KMS-11 (cell line): ENCODE data around the gene CAMTA1.

Experiments used
- H2AFZ ChIP-seq: fragments of 200-600 bp; sonication (generic); 2 replicates; pipeline ENCODE4 v1.6.1; 2016; ENCODE audit warnings: antibody characterized with exemption, mixed run types, low read depth
- H3K27ac ChIP-seq: fragments of 200-600 bp; sonication (generic); 2 replicates; pipeline ENCODE4 v1.6.1; 2016; ENCODE audit warnings: mild to moderate bottlenecking, mixed run types
- H3K27me3 ChIP-seq: fragments of 200-600 bp; sonication (generic); 2 replicates; pipeline ENCODE4 v1.6.1; 2017; ENCODE audit warnings: mild to moderate bottlenecking, low read depth, mixed run types, moderate library complexity; ENCODE audit not compliant: insufficient read depth
- H3K36me3 ChIP-seq: fragments of 200-600 bp; sonication (generic); 2 replicates; pipeline ENCODE4 v1.6.1; 2017; ENCODE audit warnings: mild to moderate bottlenecking, mixed run types; ENCODE audit not compliant: insufficient read depth
- H3K4me1 ChIP-seq: fragments of 200-600 bp; sonication (generic); 2 replicates; pipeline ENCODE4 v1.6.1; 2016; ENCODE audit warnings: mild to moderate bottlenecking, low read depth, mixed run types; ENCODE audit not compliant: poor library complexity, severe bottlenecking
- H3K4me2 ChIP-seq: fragments of 200-600 bp; sonication (generic); 2 replicates; pipeline ENCODE4 v1.7.0; 2016; ENCODE audit warnings: mild to moderate bottlenecking, mixed run types
- H3K4me3 ChIP-seq: fragments of 200-600 bp; sonication (generic); IDR thresholded peaks from 2 replicates; pipeline ENCODE4 v1.6.1; 2017; ENCODE audit warnings: low read depth, low read length, mixed read lengths; ENCODE audit not compliant: insufficient read depth
- H3K79me2 ChIP-seq: fragments of 200-600 bp; sonication (generic); 2 replicates; pipeline ENCODE4 v1.6.1; 2016; ENCODE audit warnings: low read depth, mixed run types; ENCODE audit not compliant: insufficient read depth
- H3K9ac ChIP-seq: fragments of 200-600 bp; sonication (generic); 2 replicates; pipeline ENCODE4 v1.6.1; 2016; ENCODE audit warnings: mild to moderate bottlenecking, mixed run types
- H4K20me1 ChIP-seq: fragments of 200-600 bp; sonication (generic); 2 replicates; pipeline ENCODE4 v1.6.1; 2016; ENCODE audit warnings: mild to moderate bottlenecking, mixed run types; ENCODE audit not compliant: insufficient read depth
- TF ChIP-seq, protein P1 (sequence below): fragments of 200-600 bp; sonication (generic); conservative IDR thresholded peaks from 2 replicates; pipeline ENCODE4 v1.6.1; 2017; ENCODE audit warnings: low read depth, mild to moderate bottlenecking, antibody characterized with exemption, low read length, moderate library complexity, mixed read lengths

The CAMTA1 gene

DNA sequence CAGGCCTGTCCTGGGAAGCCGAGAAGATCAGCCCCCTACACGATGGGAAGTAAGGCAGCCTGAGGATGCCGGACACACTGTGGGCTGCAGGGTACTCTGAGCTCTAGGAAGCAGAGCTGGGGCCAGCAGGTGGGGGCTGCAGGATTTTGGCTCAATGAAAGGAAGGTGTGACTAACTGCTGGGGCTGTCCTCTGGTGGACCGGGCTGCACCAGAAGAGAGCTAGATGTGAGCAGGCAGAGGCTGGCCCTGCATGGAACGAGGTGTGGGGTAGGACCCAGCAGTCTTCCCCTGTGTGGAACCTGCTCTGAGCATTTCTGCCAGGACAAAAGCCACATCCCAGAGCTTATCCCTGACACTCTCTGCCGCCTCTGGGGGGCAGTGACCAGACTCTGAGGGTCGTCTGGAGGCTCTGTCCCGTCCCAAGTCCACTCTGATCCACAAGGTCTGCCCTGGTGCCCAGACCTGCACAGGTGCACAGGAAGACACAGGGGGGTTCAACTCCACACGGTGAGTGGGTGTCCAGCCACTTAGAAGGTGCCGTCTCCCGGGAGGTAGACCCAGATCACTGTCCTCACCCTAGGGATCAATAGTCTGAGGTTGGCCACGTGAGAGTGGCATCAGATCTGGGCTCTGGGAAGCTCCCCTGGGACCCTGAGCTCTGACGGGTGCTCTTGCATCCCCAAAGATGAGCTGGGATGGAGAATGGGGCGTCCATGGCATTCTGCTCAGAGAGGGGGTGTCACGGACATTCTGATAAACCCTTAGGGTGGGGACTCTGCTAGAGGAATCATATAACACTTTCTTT, 798.2 kb downstream of the CAMTA1 start:
- H3K27me3 ChIP-seq: peaks cover 25% of the 10 kb centered on the region
- no peak overlapping the region for H2AFZ ChIP-seq

DNA sequence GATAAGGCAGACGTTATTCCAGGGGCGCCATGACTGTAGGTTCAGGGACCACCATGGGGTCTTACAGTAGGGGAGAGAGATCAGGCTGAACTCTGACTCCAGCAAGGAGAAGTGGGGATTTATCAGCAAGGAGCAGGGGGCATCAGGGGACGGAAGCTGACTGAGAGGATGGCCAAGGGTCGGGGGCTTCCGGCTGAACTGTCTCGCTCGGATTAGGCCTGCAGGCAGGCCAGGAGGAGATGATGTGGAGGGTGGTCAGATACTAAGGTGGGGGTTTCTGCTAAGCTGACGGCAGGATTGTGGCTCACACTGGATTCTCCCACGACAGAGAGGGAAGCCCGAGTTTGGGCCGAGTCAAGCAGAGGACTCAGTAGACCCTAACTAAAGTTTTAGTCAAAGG, 798.9 kb downstream of the CAMTA1 start:
- Histone ChIP-seq H2AFZ (no peak overlapping the region), H3K4me2 (no peak overlapping the region), H3K4me1 (no peaks in the 10 kb centered on the region), H4K20me1 (no peaks in the 10 kb centered on the region), H3K27ac (no peak overlapping the region), H3K4me3 (no peak overlapping the region), H3K36me3 (no peaks in the 10 kb centered on the region), H3K79me2 (no peaks in the 10 kb centered on the region), H3K27me3 (peaks cover 29% of the 10 kb centered on the region; the same call in 1 of the 2 replicates), H3K9ac (no peak overlapping the region)
- TF ChIP-seq, protein P1, sequence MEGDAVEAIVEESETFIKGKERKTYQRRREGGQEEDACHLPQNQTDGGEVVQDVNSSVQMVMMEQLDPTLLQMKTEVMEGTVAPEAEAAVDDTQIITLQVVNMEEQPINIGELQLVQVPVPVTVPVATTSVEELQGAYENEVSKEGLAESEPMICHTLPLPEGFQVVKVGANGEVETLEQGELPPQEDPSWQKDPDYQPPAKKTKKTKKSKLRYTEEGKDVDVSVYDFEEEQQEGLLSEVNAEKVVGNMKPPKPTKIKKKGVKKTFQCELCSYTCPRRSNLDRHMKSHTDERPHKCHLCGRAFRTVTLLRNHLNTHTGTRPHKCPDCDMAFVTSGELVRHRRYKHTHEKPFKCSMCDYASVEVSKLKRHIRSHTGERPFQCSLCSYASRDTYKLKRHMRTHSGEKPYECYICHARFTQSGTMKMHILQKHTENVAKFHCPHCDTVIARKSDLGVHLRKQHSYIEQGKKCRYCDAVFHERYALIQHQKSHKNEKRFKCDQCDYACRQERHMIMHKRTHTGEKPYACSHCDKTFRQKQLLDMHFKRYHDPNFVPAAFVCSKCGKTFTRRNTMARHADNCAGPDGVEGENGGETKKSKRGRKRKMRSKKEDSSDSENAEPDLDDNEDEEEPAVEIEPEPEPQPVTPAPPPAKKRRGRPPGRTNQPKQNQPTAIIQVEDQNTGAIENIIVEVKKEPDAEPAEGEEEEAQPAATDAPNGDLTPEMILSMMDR: no peak

More for the DNA sequence above, 798.2 kb downstream of the CAMTA1 start:
- H4K20me1 ChIP-seq: no peaks in the 10 kb centered on the region
- no peak overlapping the region for H3K4me3 ChIP-seq
- H3K27ac ChIP-seq: no peak overlapping the region
- TF ChIP-seq, protein P1: no peak
- no peaks in the 10 kb centered on the region for H3K4me1 ChIP-seq
- no peak overlapping the region for H3K9ac ChIP-seq
- H3K79me2 ChIP-seq: no peaks in the 10 kb centered on the region
- H3K36me3 ChIP-seq: no peaks in the 10 kb centered on the region
- no peak overlapping the region for H3K4me2 ChIP-seq

DNA sequence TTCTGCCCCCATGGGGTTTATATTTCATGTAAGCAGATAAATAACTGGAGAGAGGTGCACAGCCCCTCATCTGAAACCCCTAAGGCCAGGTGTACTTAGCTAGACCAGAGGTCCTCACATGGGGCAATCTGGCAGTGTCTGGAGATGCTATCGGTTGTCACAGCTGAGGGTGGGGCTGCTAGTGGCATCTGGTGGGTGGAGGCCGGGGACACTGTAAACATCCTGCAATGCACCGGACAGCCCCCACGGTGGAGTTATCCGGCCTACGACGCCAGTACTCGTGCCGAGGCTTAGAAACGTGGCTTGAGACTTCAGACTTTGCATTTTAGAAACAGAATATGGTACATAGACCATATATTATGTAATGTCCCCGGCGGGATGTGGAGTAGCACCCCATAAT, 799.4 kb downstream of the CAMTA1 start:
- TF ChIP-seq, protein P1: no peak
- no peaks in the 10 kb centered on the region for H4K20me1 ChIP-seq
- no peaks in the 10 kb centered on the region for H3K4me1 ChIP-seq
- no peaks in the 10 kb centered on the region for H3K36me3 ChIP-seq
- H3K27ac ChIP-seq: no peak overlapping the region
- H3K79me2 ChIP-seq: no peaks in the 10 kb centered on the region
- H2AFZ ChIP-seq: no peak overlapping the region
- H3K4me2 ChIP-seq: no peak overlapping the region
- H3K4me3 ChIP-seq: no peak overlapping the region
- peaks cover 34% of the 10 kb centered on the region; the same call in 1 of the 2 replicates for H3K27me3 ChIP-seq
- no peak overlapping the region for H3K9ac ChIP-seq

DNA sequence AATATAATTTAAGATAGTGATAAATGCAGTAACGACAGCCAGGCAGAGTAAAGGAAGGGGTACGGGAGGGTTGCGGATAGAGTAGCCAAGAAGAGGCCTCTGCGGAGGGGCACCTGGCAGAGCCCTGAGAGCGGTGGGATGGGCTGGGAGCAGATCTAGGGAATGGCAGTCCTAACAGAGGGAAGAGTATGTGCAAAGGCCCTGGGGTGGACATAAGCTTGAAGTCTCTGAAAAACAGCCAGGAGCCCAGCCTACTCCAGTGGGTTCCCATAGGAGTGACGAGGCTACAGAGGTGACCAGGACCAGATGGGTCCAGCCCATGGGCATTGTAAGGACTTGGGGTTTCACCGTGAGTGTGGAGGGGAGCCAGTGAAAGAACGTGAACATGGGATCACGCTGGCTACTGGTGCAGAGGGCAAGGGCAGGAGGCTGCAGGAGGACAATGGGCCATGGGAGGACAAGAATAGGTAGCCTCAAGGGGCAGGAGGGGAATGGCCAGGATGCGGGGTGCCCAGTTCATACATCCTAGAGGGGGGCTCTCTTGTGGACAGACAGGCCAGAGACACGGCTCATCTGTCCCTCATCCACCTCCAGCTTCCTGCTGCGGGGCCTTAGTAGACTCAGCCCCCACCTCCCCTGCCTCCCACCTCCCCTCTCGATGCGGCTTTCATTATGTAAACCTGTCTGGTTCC, 800.1 kb downstream of the CAMTA1 start:
- Histone ChIP-seq H3K4me2 (no peak overlapping the region), H3K79me2 (no peaks in the 10 kb centered on the region), H3K9ac (no peak overlapping the region), H3K27ac (no peak overlapping the region), H4K20me1 (no peaks in the 10 kb centered on the region), H3K36me3 (no peaks in the 10 kb centered on the region), H3K4me3 (no peak overlapping the region), H3K27me3 (peaks cover 36% of the 10 kb centered on the region; the same call in 1 of the 2 replicates), H3K4me1 (no peaks in the 10 kb centered on the region), H2AFZ (no peak overlapping the region)
- TF ChIP-seq, protein P1: no peak
